Activated B cell treated with CpG ODN at 0.5 μM for 24 hours (primary cell): ENCODE measurements around the gene SARDH. TPM values are rescaled to one million over a fixed set of nuclear protein-coding genes. Genes with fewer than 3 reads are reported as not detected.

ENCODE experiments used
- ATAC-seq: fragments of 200-7000 bp; cut with Tn5 transposase; one replicate; pipeline ENCODE4 v1.10.0; 2021; ENCODE audit warnings: low read depth, mild to moderate bottlenecking, moderate library complexity
- CTCF ChIA-PET: fragments of 350-600 bp; sonication (Branson Sonifier 250); formaldehyde crosslinking; loops from one replicate; lab custom pipeline; 2021; ENCODE audit warnings: antibody characterized with exemption; lab: Charles Lee
- POLR2A ChIA-PET: fragments of 350-600 bp; sonication (Branson Sonifier 250); formaldehyde crosslinking; loops from one replicate; lab custom pipeline; 2021; ENCODE audit warnings: antibody characterized with exemption; lab: Charles Lee
- DNase-seq: peaks from one replicate; pipeline ENCODE4 v3.0.0; 2022
- H3K27ac Mint-ChIP-seq: one replicate; pipeline ENCODE4 v1.8.0; 2020; ENCODE audit warnings: mixed read lengths
- H3K27me3 Mint-ChIP-seq: one replicate; pipeline ENCODE4 v1.8.0; 2021; ENCODE audit warnings: mixed read lengths
- H3K36me3 Mint-ChIP-seq: one replicate; pipeline ENCODE4 v1.8.0; 2021; ENCODE audit warnings: low read depth, mixed read lengths
- H3K4me1 Mint-ChIP-seq: one replicate; pipeline ENCODE4 v1.8.0; 2021; ENCODE audit warnings: mixed read lengths
- H3K4me3 Mint-ChIP-seq: one replicate; pipeline ENCODE4 v1.8.0; 2020; ENCODE audit warnings: mild to moderate bottlenecking, mixed read lengths
- H3K9me3 Mint-ChIP-seq: one replicate; pipeline ENCODE4 v1.8.0; 2020; ENCODE audit warnings: mixed read lengths
- CTCF ChIP-seq: fragments of 200-600 bp; IDR thresholded peaks from one replicate; pipeline ENCODE4 v1.8.0; 2022; ENCODE audit warnings: antibody characterized with exemption, mild to moderate bottlenecking
- intact Hi-C: fragments of 100-400 bp; cut with micrococcal nuclease; formaldehyde crosslinking; loops from one replicate; pipeline ENCODE4 v1.15.1; 2024
- total RNA-seq: library from RNA; stranded (reverse); gene quantifications from 2 replicates; pipeline ENCODE4 v1.2.3, GENCODE V29; 2022

SARDH gene
- total RNA-seq, 1 donor from 2014 or later, result not detected

DNA sequence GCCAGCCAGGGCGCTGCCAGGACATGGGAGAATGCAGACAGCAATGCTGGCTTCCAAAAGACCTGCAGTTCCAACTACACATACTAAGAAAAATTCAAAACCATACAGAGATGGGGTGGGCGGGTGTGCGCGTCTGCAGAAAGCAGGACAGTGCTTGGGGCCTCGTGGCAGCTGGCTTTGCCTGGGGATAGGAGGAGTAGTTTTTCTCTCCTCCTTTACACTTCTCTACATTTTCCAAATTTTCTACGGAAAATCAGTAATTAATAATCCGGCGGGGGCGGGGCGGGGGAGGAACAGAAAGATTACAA lies 43.6 kb upstream of the SARDH start:
- Mint-ChIP-seq H3K36me3 (peaks cover 70% of the 10 kb centered on the region), H3K4me3 (no peak overlapping the region), H3K27ac (no peak overlapping the region), H3K4me1 (peaks cover 54% of the 10 kb centered on the region), H3K9me3 (no peaks in the 10 kb centered on the region), H3K27me3 (no peaks in the 10 kb centered on the region)
- intact Hi-C loops, result loop anchor here (1.0 to 10.0 kb wide), 7 partner anchors 12 to 381 kb away; no protein-coding TSS in a partner anchor
- CTCF ChIA-PET, result interaction anchor here (1.0 to 8.9 kb wide), 20 partner anchors 8 to 318 kb away, joined by 3 to 220 read pairs (median 5); partner anchors contain the start of gene BRD3OS
- no peak for TF ChIP-seq CTCF
- ATAC-seq, result no peak
- DNase-seq, result no peak
- POLR2A ChIA-PET, result interaction anchor here (1.4 to 4.0 kb wide), 4 partner anchors 12 to 212 kb away, joined by 3 to 47 read pairs (median 6); no protein-coding TSS in a partner anchor

GRCh38 chr9:133780962-133781827 lies 43.0 kb upstream of the SARDH start:
- intact Hi-C loops, result loop anchor here (10.0 kb wide), 1 partner anchor 94 kb away; no protein-coding TSS in a partner anchor
- ATAC-seq (no peak), DNase-seq (no peak)
- ChIA-PET POLR2A (interaction anchor here (1.0 to 4.0 kb wide), 2 partner anchors 212 to 213 kb away, joined by 3 to 47 read pairs; no protein-coding TSS in a partner anchor), CTCF (interaction anchor here (1.0 to 8.9 kb wide), 17 partner anchors 8 to 319 kb away, joined by 3 to 220 read pairs (median 5); partner anchors contain the start of gene BRD3OS)
- Mint-ChIP-seq H3K4me1 (peaks cover 48% of the 10 kb centered on the region), H3K36me3 (peaks cover 68% of the 10 kb centered on the region), H3K9me3 (no peaks in the 10 kb centered on the region), H3K27ac (no peak overlapping the region), H3K4me3 (no peak overlapping the region), H3K27me3 (no peaks in the 10 kb centered on the region)
- TF ChIP-seq CTCF, result no peak

- ATAC-seq, result no peak
- peaks cover 41% of the 10 kb centered on the region for H3K4me1 Mint-ChIP-seq
- CTCF ChIA-PET, result interaction anchor here (1.1 to 8.9 kb wide), 5 partner anchors 9 to 319 kb away, joined by 3 to 220 read pairs (median 8); no protein-coding TSS in a partner anchor
- DNase-seq, result no peak
- no peak overlapping the region for H3K27ac Mint-ChIP-seq
- POLR2A ChIA-PET, result interaction anchor here (1.0 kb wide), 1 partner anchor 213 kb away, joined by 3 read pairs; no protein-coding TSS in a partner anchor
- intact Hi-C loops, result loop anchor here (10.0 kb wide), 1 partner anchor 94 kb away; no protein-coding TSS in a partner anchor
- no peaks in the 10 kb centered on the region for H3K27me3 Mint-ChIP-seq
- TF ChIP-seq CTCF, result no peak
- no peak overlapping the region for H3K4me3 Mint-ChIP-seq
- H3K36me3 Mint-ChIP-seq, result peaks cover 67% of the 10 kb centered on the region
- H3K9me3 Mint-ChIP-seq, result no peaks in the 10 kb centered on the region
Observed at GRCh38 chr9:133780404-133780945, 42.3 kb upstream of the SARDH start.

DNA sequence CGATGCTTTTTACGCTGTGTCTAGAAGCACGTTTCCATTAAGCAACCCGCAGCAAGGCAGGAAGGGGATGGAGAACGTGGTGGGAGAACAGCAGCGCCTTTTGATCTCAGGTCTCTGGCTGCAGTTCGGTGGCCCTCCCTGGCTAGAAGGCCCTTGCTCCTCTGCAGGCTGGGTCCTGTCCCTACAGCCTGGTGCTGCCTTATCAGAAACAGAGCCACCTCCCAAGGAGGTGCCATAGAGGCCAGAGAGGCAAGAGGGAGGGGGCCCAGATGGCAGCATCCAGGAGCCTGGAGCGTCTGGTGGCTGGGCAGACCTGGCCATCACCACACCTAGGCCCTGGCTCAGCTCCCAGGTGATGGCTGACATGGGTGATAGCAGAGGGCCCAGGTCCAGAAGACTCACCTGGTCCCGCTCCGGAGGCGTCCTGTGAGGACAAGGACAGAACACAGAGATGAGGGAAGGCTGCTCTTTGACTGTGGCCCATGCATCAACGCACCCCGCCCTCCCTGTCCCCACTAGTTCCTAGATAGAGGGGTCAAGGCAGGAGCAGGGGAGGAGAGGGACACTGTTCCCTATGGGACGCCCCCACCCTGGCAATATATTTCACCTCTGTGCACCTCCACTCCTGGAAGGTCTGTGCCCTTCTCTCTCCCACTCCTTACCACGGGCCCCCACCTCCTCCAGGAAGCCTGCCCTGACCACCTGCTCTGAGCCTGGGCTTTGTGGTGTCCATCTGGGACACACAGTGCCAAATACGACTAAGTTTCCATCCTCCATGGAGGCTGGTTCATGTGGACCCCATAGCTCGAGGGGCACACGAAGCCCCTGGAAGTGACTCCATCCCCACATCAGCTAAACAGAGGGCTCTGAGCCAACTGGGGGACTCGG lies 41.6 kb upstream of the SARDH start:
- CTCF ChIA-PET, result interaction anchor here (1.1 to 8.9 kb wide), 5 partner anchors 10 to 320 kb away, joined by 3 to 220 read pairs (median 8); no protein-coding TSS in a partner anchor
- no peaks in the 10 kb centered on the region for H3K27me3 Mint-ChIP-seq
- DNase-seq (no peak), ATAC-seq (no peak)
- TF ChIP-seq CTCF, result no peak
- peaks cover 33% of the 10 kb centered on the region for H3K4me1 Mint-ChIP-seq
- no peak overlapping the region for H3K4me3 Mint-ChIP-seq
- POLR2A ChIA-PET, result interaction anchor here (1.0 kb wide), 1 partner anchor 214 kb away, joined by 3 read pairs; no protein-coding TSS in a partner anchor
- no peaks in the 10 kb centered on the region for H3K9me3 Mint-ChIP-seq
- intact Hi-C loops, result loop anchor here (10.0 kb wide), 1 partner anchor 95 kb away; no protein-coding TSS in a partner anchor
- peaks cover 68% of the 10 kb centered on the region for H3K36me3 Mint-ChIP-seq
- no peak overlapping the region for H3K27ac Mint-ChIP-seq
